Bone marrow (tissue), 2 donors: ENCODE results near the gene C1QL4.

Experiments used
- DNase-seq, 2 donors: peaks; one replicate each; lab custom pipeline; 2025; lab: John Stamatoyannopoulos, UW

The C1QL4 gene

GRCh38 chr12:49347311-49348193 lies 10.6 kb upstream of the C1QL4 start:
- DNase-seq = peak; percentile 16 to 39

- no peak for DNase-seq
Observed at GRCh38 chr12:49346659-49347310, 9.8 kb upstream of the C1QL4 start, which contains the start of gene DNAJC22. DNAJC22 (plus strand) TSS chr12:49346888; CDS start chr12:49348873, 1,985 bp downstream.

DNA sequence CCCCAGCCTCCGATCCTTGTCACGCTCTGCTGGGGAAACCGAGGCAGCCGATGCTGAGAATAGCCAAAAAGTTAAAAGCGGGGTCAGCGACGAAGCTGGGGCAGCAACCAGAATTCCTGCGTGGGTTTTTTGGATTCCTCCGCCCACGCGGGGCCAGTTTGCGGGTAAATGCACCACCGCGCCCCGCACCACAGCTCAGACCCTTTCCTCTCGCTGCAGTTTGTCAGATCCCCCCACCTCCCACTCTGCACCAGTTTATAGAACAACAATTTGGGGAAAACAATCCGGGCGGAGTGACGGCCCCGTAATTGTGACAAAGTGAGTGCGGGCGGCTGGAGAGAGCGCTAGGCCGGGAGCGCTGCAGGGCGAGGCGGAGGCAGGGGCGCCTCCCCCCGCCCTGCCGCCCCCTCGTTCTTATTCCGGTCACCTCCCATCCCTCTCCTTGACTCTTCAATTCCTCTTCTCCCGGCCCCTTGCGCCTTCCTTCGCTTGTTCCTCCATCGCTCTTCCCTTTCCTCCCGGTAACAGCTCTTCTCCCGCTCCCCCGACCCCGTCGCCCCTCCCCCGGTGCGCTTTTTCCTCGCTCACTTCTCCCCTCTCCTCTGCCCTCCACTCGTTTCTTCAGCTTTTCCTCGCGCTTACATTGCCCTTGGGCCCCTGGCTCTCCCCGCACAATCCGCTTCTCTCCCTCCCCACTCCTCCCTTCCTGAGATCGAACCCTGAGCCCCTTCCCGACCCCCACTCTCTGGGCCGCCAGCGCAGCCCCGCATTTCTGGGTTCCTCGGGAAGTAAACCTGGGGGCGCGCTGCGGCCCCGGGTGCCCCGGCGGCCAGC lies 9.1 kb upstream of the C1QL4 start:
- no peak for DNase-seq

- no peak for DNase-seq
Observed at GRCh38 chr12:49345051-49345824, 8.2 kb upstream of the C1QL4 start.

DNA sequence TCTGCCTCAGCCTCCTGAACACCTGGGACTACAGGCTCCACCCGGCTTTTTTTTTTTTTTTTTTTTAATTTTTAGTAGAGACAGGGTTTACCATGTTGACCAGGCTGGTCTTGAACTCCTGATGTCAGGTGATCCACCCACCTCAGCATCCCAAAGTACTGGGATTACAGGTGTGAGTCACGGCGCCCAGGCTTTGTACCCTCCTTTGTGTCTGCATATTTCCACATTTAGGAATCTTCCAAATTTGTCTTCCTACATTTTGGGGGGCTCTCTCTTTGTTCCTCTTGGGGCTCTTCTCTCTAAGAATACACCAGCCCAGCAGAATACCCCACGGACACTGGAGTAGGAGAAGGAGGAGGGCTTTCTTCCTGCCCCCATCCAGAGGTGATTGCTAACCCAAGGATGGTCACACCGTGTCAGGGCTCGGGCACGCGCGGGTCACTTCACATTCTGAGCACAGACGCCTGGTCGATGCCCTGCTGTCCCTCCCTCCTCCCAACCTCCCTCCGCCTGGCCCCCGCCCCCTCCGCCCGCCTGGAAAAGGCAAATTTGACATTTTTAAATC lies 7.6 kb upstream of the C1QL4 start:
- DNase-seq = no peak

GRCh38 chr12:49342914-49343731 lies 6.1 kb upstream of the C1QL4 start:
- no peak for DNase-seq

DNA sequence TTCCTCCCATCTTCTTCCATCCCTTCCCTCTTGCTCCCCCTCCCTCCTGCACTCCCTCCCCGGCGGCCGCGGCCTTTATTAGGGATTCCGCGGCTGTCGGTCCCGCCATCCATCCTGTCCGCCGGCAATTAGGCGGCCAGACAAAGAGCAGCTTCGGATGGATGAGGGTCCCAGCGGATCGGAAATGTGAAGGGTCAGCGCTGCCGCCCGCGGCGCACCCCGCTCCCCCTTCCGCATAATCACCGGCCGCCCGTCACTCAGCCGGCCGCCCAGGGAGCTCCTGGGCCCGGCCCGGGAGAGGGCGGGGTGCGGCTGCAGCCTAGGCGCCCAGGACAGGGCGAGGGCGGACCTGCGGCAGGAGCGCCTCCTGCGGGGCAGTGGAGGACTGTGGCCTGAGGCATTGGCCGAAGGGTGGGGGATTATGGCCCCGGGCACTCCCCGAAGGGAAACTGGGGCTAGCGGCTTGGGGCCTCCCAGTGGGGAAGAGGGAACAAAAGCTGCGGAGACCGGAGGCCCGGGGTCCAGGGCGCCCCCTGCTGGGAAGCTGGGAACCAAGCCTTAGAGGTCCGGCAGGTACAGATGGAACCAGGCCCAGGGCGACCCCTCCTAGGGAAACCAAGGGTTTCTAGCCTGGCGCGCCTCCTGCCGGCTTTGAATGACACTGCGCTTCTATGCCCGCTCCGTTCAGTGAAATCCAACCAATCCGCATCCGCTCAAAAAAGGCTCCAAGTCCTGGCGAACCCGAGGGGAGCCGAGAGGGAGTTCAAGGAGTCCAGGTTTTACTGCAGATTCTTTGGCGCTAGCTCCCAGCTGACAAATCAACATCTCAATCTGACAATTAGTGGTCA lies 5.3 kb upstream of the C1QL4 start:
- DNase-seq = peak; percentile 60 to 63

DNA sequence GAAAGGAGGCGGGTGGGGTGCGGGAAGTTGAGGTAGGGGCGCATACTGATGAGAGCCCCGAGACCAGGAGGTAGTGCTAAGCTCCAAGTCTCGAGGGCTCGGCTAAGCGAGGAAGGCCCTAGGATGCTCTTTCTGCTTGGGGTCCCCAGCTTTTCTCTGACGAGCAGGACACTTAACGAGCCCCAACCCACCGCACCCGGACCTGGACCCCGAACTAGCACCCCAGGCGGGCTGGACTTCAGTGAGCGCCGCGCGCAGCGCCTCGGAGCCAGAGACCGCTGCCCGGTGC lies 4.7 kb upstream of the C1QL4 start:
- no peak for DNase-seq

DNA sequence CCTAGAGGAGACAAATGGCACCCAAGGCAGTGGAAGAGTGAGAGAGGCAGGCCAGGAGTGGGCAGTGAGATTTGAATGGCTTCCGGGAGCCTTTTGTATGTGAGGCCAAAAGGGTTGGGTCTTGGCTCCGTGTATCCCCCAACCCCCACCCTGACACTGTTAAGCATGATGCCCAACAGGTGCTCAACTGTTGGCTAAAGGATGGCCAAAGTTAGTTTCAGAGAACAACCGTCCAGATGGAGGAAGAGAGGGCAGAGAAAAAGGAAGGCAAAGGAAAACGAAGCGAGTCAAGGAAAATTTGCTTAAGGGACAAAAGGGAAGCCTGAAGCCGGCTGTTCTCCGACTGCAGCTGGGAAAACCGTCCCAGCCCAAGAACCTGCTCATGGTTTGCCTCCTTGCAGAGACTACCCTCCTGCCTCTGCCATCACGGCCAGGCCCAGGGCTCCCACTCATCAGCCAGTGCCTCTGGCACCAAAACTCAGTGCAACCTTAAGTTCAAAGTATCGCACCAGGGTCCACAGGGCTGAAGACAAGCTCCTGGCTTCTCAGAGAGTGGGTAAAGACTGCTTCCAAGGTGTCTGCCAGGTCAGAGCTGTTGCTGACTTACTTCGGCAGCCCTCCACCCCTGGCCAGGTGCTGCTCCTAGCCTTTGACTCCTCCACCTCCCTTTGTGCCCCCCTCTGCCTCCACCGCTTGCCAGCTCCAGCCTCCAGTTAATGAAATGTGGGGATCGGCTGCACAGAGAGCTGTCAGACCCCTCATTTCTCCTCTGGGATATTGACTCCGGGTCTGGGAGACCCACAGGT lies 4.2 kb upstream of the C1QL4 start:
- DNase-seq = no peak

DNA sequence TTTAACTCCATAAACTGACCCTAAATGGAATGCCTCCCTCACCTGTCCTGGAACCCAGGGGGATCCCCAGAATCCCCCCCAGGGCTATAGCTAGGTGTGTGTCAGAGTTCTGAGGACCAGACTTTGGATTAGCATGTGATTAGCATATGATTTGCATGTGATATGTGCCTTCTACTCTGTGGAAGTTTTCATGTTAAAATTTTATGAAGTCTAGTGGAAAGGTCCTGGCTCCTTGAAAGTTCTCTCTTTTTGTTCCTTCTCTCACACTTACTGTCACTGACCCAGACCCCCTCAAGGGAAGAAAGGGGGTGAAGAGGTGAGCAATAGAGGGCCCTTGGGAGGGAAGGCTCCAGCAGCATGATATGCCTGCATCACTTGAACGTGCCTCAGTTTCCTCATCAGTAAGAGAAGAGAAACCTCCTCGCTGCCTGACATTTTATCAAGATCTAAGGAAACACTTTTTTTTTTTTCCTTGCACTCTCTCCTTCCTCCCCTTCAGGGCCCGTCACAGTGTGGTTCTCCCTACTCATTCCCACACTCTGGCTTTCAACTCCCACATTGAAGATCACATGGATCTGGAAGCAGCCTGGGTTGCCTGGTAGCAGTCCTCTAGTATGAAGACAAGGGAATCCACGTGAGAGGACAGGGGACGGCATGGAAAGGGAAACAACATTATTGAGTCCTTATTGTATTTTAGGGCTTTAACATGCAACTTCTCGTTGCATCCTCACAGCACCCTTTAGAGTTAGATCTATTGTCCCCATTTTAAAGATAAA lies 3.3 kb upstream of the C1QL4 start:
- DNase-seq = no peak

- no peak for DNase-seq
Observed at GRCh38 chr12:49339464-49339861, 2.5 kb upstream of the C1QL4 start.

GRCh38 chr12:49338830-49339463 lies 2.0 kb upstream of the C1QL4 start:
- DNase-seq = no peak

GRCh38 chr12:49335955-49336644 lies 888 bp downstream of the C1QL4 start:
- no peak for DNase-seq

- no peak for DNase-seq
Observed at GRCh38 chr12:49335118-49335954, 1.7 kb downstream of the C1QL4 start.

DNA sequence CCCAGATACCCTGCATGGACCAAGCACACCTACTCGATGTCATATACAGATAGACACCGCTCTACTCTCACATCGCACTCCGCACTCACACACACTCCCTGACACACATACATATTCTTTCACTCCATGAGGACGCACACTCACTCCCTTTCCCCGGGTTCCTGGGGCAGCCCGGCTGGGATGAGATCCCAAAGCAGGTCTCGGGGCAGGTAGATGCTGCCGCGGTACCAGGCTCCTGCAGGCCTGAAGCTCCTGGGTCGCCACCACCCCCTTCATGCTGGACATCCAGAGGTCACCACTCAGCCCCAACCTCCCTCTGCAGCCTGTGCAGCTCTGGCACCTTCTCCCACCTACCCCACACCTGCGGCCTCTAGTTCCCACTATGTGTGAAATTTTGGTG lies 2.3 kb downstream of the C1QL4 start:
- no peak for DNase-seq

DNA sequence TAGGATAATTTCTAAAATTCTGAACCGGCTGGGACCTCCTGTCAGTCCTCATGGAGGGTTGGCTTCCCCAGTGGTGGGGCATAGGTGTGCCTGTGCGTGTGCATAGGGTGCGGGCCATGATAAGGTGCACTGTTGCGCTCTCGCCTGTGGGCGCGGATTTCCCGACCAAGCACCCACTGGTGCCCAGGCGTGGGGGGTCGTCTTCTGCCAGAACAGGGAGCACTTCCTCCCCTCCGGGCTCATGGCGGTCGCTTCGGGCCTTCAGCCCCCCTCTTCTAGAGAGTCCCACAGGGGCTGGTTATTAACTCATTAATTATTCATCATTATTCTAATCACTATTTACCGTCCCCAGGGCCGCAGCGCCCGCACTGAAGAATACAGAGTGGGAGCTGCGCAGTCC lies 2.8 kb downstream of the C1QL4 start:
- DNase-seq = no peak
